ENCODE results near the gene FOXD2. TPM values are rescaled to one million over a fixed set of nuclear protein-coding genes. Genes with fewer than 3 reads are reported as not detected.
A peak's percentile ranks its signal among the peaks of the same experiment; 100 is the strongest.

FOXD2 gene
- total RNA-seq, 2 donors from 2014 or later, result 0.26 TPM; not detected in 1

- H3K9me3 ChIP-seq, result no peaks in the 10 kb centered on the region
- DNase-seq (no peak), ATAC-seq (no peak)
- no peaks in the 10 kb centered on the region for H3K36me3 ChIP-seq (replicated peaks in 1 of 2; ENCODE audit: insufficient read depth in 1 of 2, low read depth in 2 of 2)
- WGBS, 2 donors, result 11 to 18% methylated on average over 15 of the region's 15 CpGs
- H3K27me3 ChIP-seq, result peaks cover 0 to 53% of the 10 kb centered on the region in 2 donors
- intact Hi-C loops (cut with DNase I), result loop anchor here (5.0 kb wide), 1 partner anchor 278 kb away; no protein-coding TSS in a partner anchor
- H3K4me1 ChIP-seq, result peaks cover 17% of the 10 kb centered on the region
- TF ChIP-seq POLR2A (IDR thresholded peaks at IDR 0.05) (no peak), CTCF (IDR thresholded peaks at IDR 0.05) (no peak)
- no peak overlapping the region for H3K4me3 ChIP-seq
- H3K27ac ChIP-seq, result no peak overlapping the region
These were observed 6.4 kb downstream of the FOXD2 start for GRCh38 chr1:47444297-47444561.

- ATAC-seq (peak; percentile 22), DNase-seq (peak in 3 of 4 donors; percentile 5 to 24 (median 18))
These were observed 7.0 kb downstream of the FOXD2 start for GRCh38 chr1:47444562-47445465.

GRCh38 chr1:47445823-47446550, 8.1 kb downstream of the FOXD2 start:
- TF ChIP-seq CTCF (IDR thresholded peaks at IDR 0.05) (no peak), POLR2A (IDR thresholded peaks at IDR 0.05) (no peak)
- intact Hi-C loops (cut with DNase I), result no loop called here
- 6 to 12% methylated on average over 18 to 25 of the region's 25 CpGs for WGBS, 2 donors
- ATAC-seq, result no peak
- Histone ChIP-seq H3K27me3 (peaks cover 0 to 54% of the 10 kb centered on the region in 2 donors), H3K4me3 (no peak overlapping the region), H3K36me3 (replicated peaks in 1 of 2; ENCODE audit: insufficient read depth in 1 of 2, low read depth in 2 of 2) (no peaks in the 10 kb centered on the region), H3K9me3 (no peaks in the 10 kb centered on the region), H3K27ac (no peak overlapping the region), H3K4me1 (peaks cover 14% of the 10 kb centered on the region)
- no peak for DNase-seq

More at GRCh38 chr1:47444562-47445465, 7.0 kb downstream of the FOXD2 start:
- Histone ChIP-seq H3K4me1 (peaks cover 14% of the 10 kb centered on the region), H3K36me3 (replicated peaks in 1 of 2; ENCODE audit: insufficient read depth in 1 of 2, low read depth in 2 of 2) (no peaks in the 10 kb centered on the region), H3K27ac (no peak overlapping the region), H3K9me3 (no peaks in the 10 kb centered on the region), H3K27me3 (peaks cover 0 to 54% of the 10 kb centered on the region in 2 donors), H3K4me3 (no peak overlapping the region)
- TF ChIP-seq POLR2A (IDR thresholded peaks at IDR 0.05) (no peak), CTCF (IDR thresholded peaks at IDR 0.05) (no peak)
- WGBS, 2 donors, result 4 to 7% methylated on average over 45 to 73 of the region's 73 CpGs
- intact Hi-C loops (cut with DNase I), result loop anchor here (5.0 kb wide), 1 partner anchor 277 kb away; no protein-coding TSS in a partner anchor

- DNase-seq, result no peak
- Histone ChIP-seq H3K27ac (no peak overlapping the region), H3K4me3 (no peak overlapping the region), H3K36me3 (replicated peaks in 1 of 2; ENCODE audit: insufficient read depth in 1 of 2, low read depth in 2 of 2) (no peaks in the 10 kb centered on the region), H3K27me3 (peaks cover 0 to 46% of the 10 kb centered on the region in 2 donors), H3K9me3 (no peaks in the 10 kb centered on the region), H3K4me1 (peaks cover 14% of the 10 kb centered on the region)
- no peak for ATAC-seq
- no peak for TF ChIP-seq POLR2A (IDR thresholded peaks at IDR 0.05)
- TF ChIP-seq CTCF (IDR thresholded peaks at IDR 0.05), result no peak
- WGBS, 2 donors, result 18 to 33% methylated on average over 4 of the region's 4 CpGs
- intact Hi-C loops (cut with DNase I), result no loop called here
These were observed 10.8 kb downstream of the FOXD2 start for GRCh38 chr1:47448462-47449222.

Measured in body of pancreas (tissue), 4 donors.